Cardiac muscle cell (in vitro differentiated cells and primary cell): ENCODE measurements around the gene SUGT1. TPM values are rescaled to one million over a fixed set of nuclear protein-coding genes. Genes with fewer than 3 reads are reported as not detected.
"Not testable (repeated sequence)": the region's sequence is repeated elsewhere in the genome, so short reads cannot be mapped to it uniquely, and the experiment has no call there.

Source experiments
- DNase-seq, 2 donors: peaks; one replicate each; pipeline versions ENCODE4 v3.0.0 to v3.0.0-alpha.2; 2010 to 2017; ENCODE audit warnings: low read depth in 1 of 2, low spot score in 1 of 2
- H3K27ac ChIP-seq: fragments of 200-600 bp; sonication (generic); 2 replicates; pipeline ENCODE4 v1.5.1; 2016
- H3K27me3 ChIP-seq: fragments of 200-600 bp; sonication (generic); 2 replicates; pipeline ENCODE4 v1.6.0; 2016; ENCODE audit warnings: control low read depth
- H3K36me3 ChIP-seq: fragments of 200-600 bp; sonication (generic); 2 replicates; pipeline ENCODE4 v1.5.1; 2016; ENCODE audit warnings: control low read depth
- H3K4me1 ChIP-seq: fragments of 200-600 bp; sonication (generic); 2 replicates; pipeline ENCODE4 v1.8.1; 2017; ENCODE audit warnings: low read depth, mild to moderate bottlenecking, mixed run types
- H3K4me3 ChIP-seq: fragments of 200-600 bp; sonication (generic); 2 replicates; pipeline ENCODE4 v1.5.1; 2016; ENCODE audit warnings: mild to moderate bottlenecking
- H3K9me3 ChIP-seq: fragments of 200-600 bp; sonication (generic); 2 replicates; pipeline ENCODE4 v1.5.1; 2017; ENCODE audit warnings: low read depth, mild to moderate bottlenecking, control low read depth
- polyA plus RNA-seq: library from polyadenylated mRNA; unstranded; fragments of >200 nt; fragmentation: Nextera tagmentation; extraction: Ambion mirVana; gene quantifications from 2 replicates; pipeline ENCODE4 v1.2.1, GENCODE V29; 2016
- total RNA-seq: library from RNA; depleted of rRNA; stranded (reverse); fragments of >200 nt; gene quantifications from 2 replicates; pipeline ENCODE4 v1.2.3, GENCODE V29; 2016
- TF ChIP-seq, protein P1 (sequence below): IDR thresholded peaks from 2 replicates; pipeline ENCODE4 v1.5.1; 2012; ENCODE audit warnings: low read depth, mild to moderate bottlenecking, low read length

SUGT1 gene
- total and polyA plus RNA-seq, 2 experiments from 2014 or later: 32.9 to 40.7 TPM

DNA sequence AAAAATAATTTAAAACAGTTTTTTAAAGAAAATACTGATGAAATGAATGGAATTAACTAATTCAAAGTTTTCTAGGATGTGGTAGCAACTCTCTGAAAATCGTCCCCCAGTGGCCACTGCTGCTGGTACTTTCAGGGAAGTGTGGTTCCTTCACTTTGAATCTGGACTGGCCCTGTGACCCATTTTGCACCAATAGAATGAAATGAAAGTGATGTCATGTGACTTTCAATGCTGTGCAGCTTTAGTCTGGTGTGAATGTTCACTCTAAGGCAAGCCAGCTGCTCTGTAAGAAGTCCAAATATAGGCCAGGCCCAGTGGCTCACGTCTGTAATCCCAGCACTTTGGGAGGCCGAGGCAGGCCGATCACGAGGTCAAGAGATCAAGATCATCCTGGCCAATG is 36.8 kb upstream of the SUGT1 start:
- Histone ChIP-seq H3K4me3 (no peak overlapping the region), H3K4me1 (peaks cover 7% of the 10 kb centered on the region), H3K27me3 (peaks cover 22% of the 10 kb centered on the region), H3K9me3 (no peaks in the 10 kb centered on the region), H3K36me3 (no peaks in the 10 kb centered on the region), H3K27ac (no peak overlapping the region)
- TF ChIP-seq, protein P1, sequence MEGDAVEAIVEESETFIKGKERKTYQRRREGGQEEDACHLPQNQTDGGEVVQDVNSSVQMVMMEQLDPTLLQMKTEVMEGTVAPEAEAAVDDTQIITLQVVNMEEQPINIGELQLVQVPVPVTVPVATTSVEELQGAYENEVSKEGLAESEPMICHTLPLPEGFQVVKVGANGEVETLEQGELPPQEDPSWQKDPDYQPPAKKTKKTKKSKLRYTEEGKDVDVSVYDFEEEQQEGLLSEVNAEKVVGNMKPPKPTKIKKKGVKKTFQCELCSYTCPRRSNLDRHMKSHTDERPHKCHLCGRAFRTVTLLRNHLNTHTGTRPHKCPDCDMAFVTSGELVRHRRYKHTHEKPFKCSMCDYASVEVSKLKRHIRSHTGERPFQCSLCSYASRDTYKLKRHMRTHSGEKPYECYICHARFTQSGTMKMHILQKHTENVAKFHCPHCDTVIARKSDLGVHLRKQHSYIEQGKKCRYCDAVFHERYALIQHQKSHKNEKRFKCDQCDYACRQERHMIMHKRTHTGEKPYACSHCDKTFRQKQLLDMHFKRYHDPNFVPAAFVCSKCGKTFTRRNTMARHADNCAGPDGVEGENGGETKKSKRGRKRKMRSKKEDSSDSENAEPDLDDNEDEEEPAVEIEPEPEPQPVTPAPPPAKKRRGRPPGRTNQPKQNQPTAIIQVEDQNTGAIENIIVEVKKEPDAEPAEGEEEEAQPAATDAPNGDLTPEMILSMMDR: no peak
- no peak for DNase-seq

DNA sequence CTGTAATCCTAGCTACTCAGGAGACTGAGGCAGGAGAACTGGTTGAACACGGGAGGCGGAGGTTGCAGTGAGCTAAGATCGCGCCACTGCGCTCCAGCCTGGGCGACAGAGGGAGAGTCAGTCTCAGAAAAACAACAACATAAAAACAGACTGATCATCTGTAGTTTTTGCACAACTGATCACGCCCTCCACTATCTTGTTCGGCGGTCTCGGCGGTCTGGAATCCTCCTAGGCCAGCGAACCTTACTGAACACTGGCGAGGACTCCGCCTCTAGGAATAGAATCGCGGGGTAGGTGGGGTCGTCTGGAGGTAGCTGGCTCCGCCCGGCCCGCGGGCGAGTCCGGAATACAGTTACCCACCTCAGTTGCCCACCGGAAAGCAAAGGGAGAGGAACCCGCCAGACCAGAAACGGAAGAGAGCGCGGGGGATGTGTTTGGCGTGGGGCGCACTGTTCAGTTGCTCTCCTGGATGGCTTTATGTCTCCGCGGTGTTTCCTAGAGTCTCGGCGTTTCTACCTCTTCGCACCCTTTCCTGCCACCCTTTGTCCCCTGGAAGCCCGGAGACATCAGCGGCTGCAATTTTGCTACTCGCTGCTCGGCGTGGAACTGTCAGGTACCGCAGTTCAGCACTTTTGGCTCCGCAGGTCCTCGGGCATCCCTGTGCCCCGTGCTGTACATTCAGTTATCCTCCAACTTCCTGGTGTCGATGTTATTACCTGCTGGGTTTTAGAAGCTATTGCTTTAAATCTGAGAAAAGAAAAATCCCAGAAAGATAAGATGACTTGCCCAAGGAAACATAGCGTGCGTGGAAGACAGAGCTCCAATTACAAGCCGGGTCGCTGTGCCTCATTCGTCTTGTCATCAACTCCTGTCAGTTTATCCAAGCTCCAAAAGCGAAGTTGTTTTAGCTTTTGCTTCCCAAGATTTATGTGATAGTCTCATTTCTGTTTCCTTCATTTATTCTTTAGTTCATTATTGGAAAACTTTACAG is 35.3 kb upstream of the SUGT1 start:
- peak overlapping the region; percentile 89 for H3K4me3 ChIP-seq
- no peaks in the 10 kb centered on the region for H3K9me3 ChIP-seq
- H3K27me3 ChIP-seq: peaks cover 13% of the 10 kb centered on the region
- DNase-seq: peak; percentile 84 to 90
- H3K27ac ChIP-seq: no peak overlapping the region
- TF ChIP-seq, protein P1: no peak
- peaks cover 6% of the 10 kb centered on the region for H3K36me3 ChIP-seq
- peaks cover 7% of the 10 kb centered on the region for H3K4me1 ChIP-seq

DNA sequence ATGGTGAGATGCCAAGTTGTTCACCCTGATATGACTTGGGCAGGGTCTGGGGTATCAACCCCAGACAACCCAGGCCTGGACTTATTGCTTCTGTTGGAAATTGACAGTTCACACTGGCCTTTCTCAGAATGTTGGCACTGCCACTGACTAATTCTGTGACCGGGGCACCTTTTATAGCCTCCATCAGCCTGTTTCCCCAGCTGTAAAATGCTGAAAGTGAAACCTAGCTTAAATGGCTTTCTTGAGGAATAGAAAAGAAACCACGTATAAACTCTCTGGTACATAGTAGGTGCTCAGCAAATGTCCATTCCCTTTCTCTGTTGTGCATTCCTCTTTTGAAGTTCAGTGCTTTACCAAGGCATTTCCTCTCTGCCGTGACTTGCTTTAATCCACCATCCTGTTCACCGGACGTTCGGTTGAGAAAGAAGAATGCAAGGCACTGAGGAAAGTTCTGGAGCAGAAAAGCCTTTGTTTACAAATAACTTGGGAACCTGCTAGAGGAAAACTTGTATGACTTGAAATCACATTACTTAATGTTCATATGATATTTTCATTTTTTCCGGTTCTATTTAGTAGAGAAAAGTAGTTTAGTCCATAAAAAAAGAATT is 21.4 kb upstream of the SUGT1 start:
- H3K9me3 ChIP-seq, H3K36me3 ChIP-seq, DNase-seq, H3K27ac ChIP-seq, H3K4me3 ChIP-seq, H3K27me3 ChIP-seq, H3K4me1 ChIP-seq: not testable (repeated sequence)

DNA sequence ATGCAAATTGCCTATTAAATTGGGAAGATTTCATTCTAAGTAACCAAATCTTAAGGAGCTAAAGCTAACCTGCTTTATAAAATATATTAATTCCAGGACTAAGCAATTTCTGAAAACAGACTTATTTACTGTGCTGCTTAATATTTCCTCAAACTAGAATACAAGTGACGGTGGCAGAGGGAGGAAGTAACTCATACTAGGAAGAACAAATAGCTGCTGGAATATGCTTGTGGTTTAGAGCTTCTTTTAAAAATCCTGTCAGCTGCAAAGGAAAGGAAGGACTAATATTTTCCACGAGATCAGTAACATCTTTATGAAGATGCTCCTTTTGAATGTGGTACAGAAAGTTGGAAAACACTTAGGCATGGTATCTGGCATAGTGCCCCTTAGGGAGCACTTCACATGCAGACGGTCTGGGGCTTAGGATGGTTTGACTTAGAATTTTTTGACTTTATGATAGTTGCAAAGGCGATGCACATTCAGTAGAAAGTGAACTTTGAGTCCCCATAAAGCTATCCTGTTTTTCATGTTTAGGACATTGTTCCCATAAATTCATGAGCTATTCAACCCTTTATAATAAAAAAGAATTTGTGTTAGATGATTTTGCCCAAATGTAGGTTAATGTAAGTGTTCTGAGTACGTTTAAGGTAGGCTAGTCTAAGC is 13.8 kb upstream of the SUGT1 start:
- H3K27ac ChIP-seq: no peak overlapping the region
- no peaks in the 10 kb centered on the region for H3K4me1 ChIP-seq
- DNase-seq: no peak

DNA sequence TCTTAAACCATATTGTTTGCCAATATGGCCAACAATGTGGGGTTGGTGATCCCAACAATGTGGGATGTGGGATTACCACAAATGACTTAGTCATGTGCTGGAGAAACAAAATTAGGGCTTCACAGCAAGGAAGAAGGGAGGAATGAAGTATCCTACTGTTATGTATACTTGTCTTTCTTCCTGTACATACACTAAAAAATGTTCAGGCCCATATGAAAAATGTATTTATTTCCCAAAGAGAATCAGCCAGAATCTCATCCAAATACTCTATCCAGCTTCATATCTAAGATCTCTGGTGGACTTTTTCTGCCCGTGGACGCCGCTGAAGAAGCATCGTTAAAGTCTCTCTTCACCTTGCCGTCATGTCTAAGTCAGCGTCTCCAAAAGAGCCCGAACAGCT is 10.5 kb upstream of the SUGT1 start, which contains the start of gene HNRNPA1L2:
Gene HNRNPA1L2 (plus strand): TSS at position 301 of the 400 bp plus-strand sequence. CDS start 62 bp downstream, at position 363.
- DNase-seq: no peak
- no peak within 1 kb of the TSS for H3K4me3 ChIP-seq
- H3K9me3 ChIP-seq: no peaks in the 10 kb centered on the region
- H3K36me3 ChIP-seq: peaks cover 2% of the 10 kb centered on the region
- no peaks in the 10 kb centered on the region for H3K27me3 ChIP-seq
- H3K4me1 ChIP-seq: no peaks in the 10 kb centered on the region
- no peak within 1 kb of the TSS for H3K27ac ChIP-seq
- TF ChIP-seq, protein P1: no peak

More for the DNA sequence above, 13.8 kb upstream of the SUGT1 start:
- TF ChIP-seq, protein P1: no peak
- peaks cover 2% of the 10 kb centered on the region for H3K36me3 ChIP-seq
- no peaks in the 10 kb centered on the region for H3K27me3 ChIP-seq
- H3K9me3 ChIP-seq: no peaks in the 10 kb centered on the region
- H3K4me3 ChIP-seq: no peak overlapping the region
